Hematopoietic multipotent progenitor cell treated with erythropoietin and hydrocortisone succinate and interleukin-3 and kit ligand, for 4 days (in vitro differentiated cells): Measurements from ENCODE around the gene SMC4.

Source experiments
- DNase-seq: peaks from one replicate; pipeline ENCODE4 v3.0.0-alpha.2; 2015

Gene SMC4

GRCh38 chr3:160398820-160399124 lies 678 bp upstream of the SMC4 start:
- DNase-seq: no peak

GRCh38 chr3:160400030-160400701 lies 716 bp downstream of the SMC4 start:
- DNase-seq: peak; percentile 57

- peak; percentile 31 for DNase-seq
Measured at GRCh38 chr3:160400702-160401150, 1.3 kb downstream of the SMC4 start.

- peak; percentile 85 for DNase-seq
Measured at GRCh38 chr3:160401291-160402095, 2.0 kb downstream of the SMC4 start.

- no peak for DNase-seq
Measured at GRCh38 chr3:160402221-160403027, 3.0 kb downstream of the SMC4 start.

- DNase-seq: peak; percentile 22
Measured at GRCh38 chr3:160403028-160403545, 3.6 kb downstream of the SMC4 start.

GRCh38 chr3:160403796-160404470 lies 4.5 kb downstream of the SMC4 start:
- DNase-seq: no peak

- DNase-seq: no peak
Measured at GRCh38 chr3:160409812-160410610, 10.6 kb downstream of the SMC4 start.

- DNase-seq: no peak
Measured at GRCh38 chr3:160412477-160412876, 13.0 kb downstream of the SMC4 start.

- DNase-seq: peak; percentile 91
Measured at GRCh38 chr3:160413613-160414248, 14.3 kb downstream of the SMC4 start.

- DNase-seq: no peak
Measured at GRCh38 chr3:160417311-160417710, 17.9 kb downstream of the SMC4 start.

- DNase-seq: no peak
Measured at GRCh38 chr3:160427832-160428424, 28.5 kb downstream of the SMC4 start.

GRCh38 chr3:160434071-160434470 lies 34.6 kb downstream of the SMC4 start:
- no peak for DNase-seq

- no peak for DNase-seq
Measured at GRCh38 chr3:160435095-160435494, 35.6 kb downstream of the SMC4 start.

GRCh38 chr3:160435747-160436146 lies 36.3 kb downstream of the SMC4 start:
- no peak for DNase-seq

GRCh38 chr3:160437083-160437455 lies 37.6 kb downstream of the SMC4 start:
- no peak for DNase-seq

- DNase-seq: no peak
Measured at GRCh38 chr3:160440687-160441086, 41.2 kb downstream of the SMC4 start.

GRCh38 chr3:160444411-160444810 lies 45.0 kb downstream of the SMC4 start:
- DNase-seq: peak; percentile 43

- DNase-seq: no peak
Measured at GRCh38 chr3:160445854-160446253, 46.4 kb downstream of the SMC4 start.

- no peak for DNase-seq
Measured at GRCh38 chr3:160446522-160447056, 47.1 kb downstream of the SMC4 start.

GRCh38 chr3:160447544-160447943 lies 48.1 kb downstream of the SMC4 start:
- DNase-seq: peak; percentile 55
